HG03280 (cell line): Measurements from ENCODE around the gene TNXB.
"Not testable (repeated sequence)": the region's sequence is repeated elsewhere in the genome, so short reads cannot be mapped to it uniquely, and the experiment has no call there.

Experiments
- ATAC-seq: cut with Tn5 transposase; IDR thresholded peaks from one replicate; pipeline ENCODE4 v1.9.1; 2021; ENCODE audit warnings: mild to moderate bottlenecking, moderate library complexity; ENCODE audit not compliant: unreplicated experiment

TNXB gene

GRCh38 chr6:32041385-32041784, 67.8 kb downstream of the TNXB start:
- not testable (repeated sequence) for ATAC-seq

GRCh38 chr6:32041050-32041321, 68.2 kb downstream of the TNXB start:
- ATAC-seq = not testable (repeated sequence)

- ATAC-seq = not testable (repeated sequence)
These were observed 68.7 kb downstream of the TNXB start for GRCh38 chr6:32040299-32041049.

- not testable (repeated sequence) for ATAC-seq
These were observed 69.5 kb downstream of the TNXB start for GRCh38 chr6:32039321-32040274.

GRCh38 chr6:32038878-32039277, 70.3 kb downstream of the TNXB start:
- not testable (repeated sequence) for ATAC-seq

GRCh38 chr6:32037598-32038524, 71.3 kb downstream of the TNXB start, which contains the start of gene CYP21A2:
Gene CYP21A2, plus strand, starts transcription at chr6:32038415. Its CDS starts 8 bp downstream, at chr6:32038423.
- not testable (repeated sequence) for ATAC-seq

GRCh38 chr6:32037136-32037535, 72.0 kb downstream of the TNXB start:
- ATAC-seq = not testable (repeated sequence)

GRCh38 chr6:32035283-32036013, 73.7 kb downstream of the TNXB start:
- not testable (repeated sequence) for ATAC-seq

GRCh38 chr6:32029553-32029952, 79.6 kb downstream of the TNXB start:
- not testable (repeated sequence) for ATAC-seq

GRCh38 chr6:32028631-32029030, 80.5 kb downstream of the TNXB start:
- not testable (repeated sequence) for ATAC-seq

- ATAC-seq = not testable (repeated sequence)
These were observed 87.0 kb downstream of the TNXB start for GRCh38 chr6:32022100-32022499.

- not testable (repeated sequence) for ATAC-seq
These were observed 94.6 kb downstream of the TNXB start, which contains the start of gene C4B for GRCh38 chr6:32014547-32014946. Gene C4B, plus strand, starts transcription at chr6:32014795. Its CDS starts 51 bp downstream, at chr6:32014846.

GRCh38 chr6:32013738-32014137, 95.4 kb downstream of the TNXB start:
- not testable (repeated sequence) for ATAC-seq

GRCh38 chr6:32012941-32013617, 96.1 kb downstream of the TNXB start:
- not testable (repeated sequence) for ATAC-seq

- not testable (repeated sequence) for ATAC-seq
These were observed 98.1 kb downstream of the TNXB start for GRCh38 chr6:32010856-32011530.

GRCh38 chr6:32009537-32009936, 99.6 kb downstream of the TNXB start:
- ATAC-seq = not testable (repeated sequence)

GRCh38 chr6:32008616-32009015, 100.5 kb downstream of the TNXB start:
- ATAC-seq = not testable (repeated sequence)

GRCh38 chr6:32008037-32008436, 101.1 kb downstream of the TNXB start:
- not testable (repeated sequence) for ATAC-seq

GRCh38 chr6:32007086-32007485, 102.1 kb downstream of the TNXB start:
- not testable (repeated sequence) for ATAC-seq
